GM12873 (cell line): ENCODE results near the gene SLCO2A1.

Experiments
- CTCF ChIP-seq: IDR thresholded peaks from 2 replicates; pipeline ENCODE4 v1.5.1; 2012; ENCODE audit warnings: low read depth, mild to moderate bottlenecking, moderate library complexity, low read length, control low read depth; ENCODE audit not compliant: insufficient read depth; ENCODE audit errors: missing control alignments

SLCO2A1 gene

GRCh38 chr3:133991637-133992036 lies 38.1 kb downstream of the SLCO2A1 start:
- TF ChIP-seq CTCF, result no peak

- TF ChIP-seq CTCF, result no peak
Observed at GRCh38 chr3:133991209-133991608, 38.5 kb downstream of the SLCO2A1 start.

- TF ChIP-seq CTCF, result no peak
Observed at GRCh38 chr3:133989936-133990702, 39.6 kb downstream of the SLCO2A1 start.

- TF ChIP-seq CTCF, result no peak
Observed at GRCh38 chr3:133988631-133989161, 41.0 kb downstream of the SLCO2A1 start.

GRCh38 chr3:133987948-133988484 lies 41.7 kb downstream of the SLCO2A1 start:
- no peak for TF ChIP-seq CTCF

- TF ChIP-seq CTCF, result no peak
Observed at GRCh38 chr3:133987136-133987535, 42.6 kb downstream of the SLCO2A1 start.

- TF ChIP-seq CTCF, result no peak
Observed at GRCh38 chr3:133986311-133986710, 43.4 kb downstream of the SLCO2A1 start.
